C4-2B (cell line): ENCODE data around the gene KLHDC10.

Experiments used
- ZFX ChIP-seq: fragments of 450-650 bp; IDR thresholded peaks from 2 replicates; pipeline ENCODE4 v1.6.1; 2017
- TF ChIP-seq, protein P1 (sequence below): fragments of 450-650 bp; conservative IDR thresholded peaks from 2 replicates; pipeline ENCODE4 v1.5.1; 2017; ENCODE audit warnings: mild to moderate bottlenecking

DNA sequence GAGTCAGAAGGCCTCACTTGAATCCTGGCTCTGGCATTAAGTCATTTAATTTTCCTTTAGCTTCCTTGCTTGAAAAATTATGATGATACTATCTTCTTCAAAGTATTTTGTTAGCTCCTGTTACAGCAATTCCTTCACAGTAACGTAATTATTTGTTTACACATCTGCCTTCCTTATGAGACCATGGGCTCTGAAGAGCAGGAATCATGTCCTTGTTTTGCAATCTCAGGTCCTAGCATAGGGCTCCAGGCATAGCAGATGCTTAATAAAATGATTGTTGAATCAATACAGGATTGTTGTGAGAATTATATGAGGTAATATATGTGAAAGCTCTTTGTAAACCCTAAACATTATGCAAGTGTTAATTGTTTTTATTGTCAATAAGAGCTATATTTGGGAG, 25.5 kb downstream of the KLHDC10 start:
- TF ChIP-seq, protein P1, sequence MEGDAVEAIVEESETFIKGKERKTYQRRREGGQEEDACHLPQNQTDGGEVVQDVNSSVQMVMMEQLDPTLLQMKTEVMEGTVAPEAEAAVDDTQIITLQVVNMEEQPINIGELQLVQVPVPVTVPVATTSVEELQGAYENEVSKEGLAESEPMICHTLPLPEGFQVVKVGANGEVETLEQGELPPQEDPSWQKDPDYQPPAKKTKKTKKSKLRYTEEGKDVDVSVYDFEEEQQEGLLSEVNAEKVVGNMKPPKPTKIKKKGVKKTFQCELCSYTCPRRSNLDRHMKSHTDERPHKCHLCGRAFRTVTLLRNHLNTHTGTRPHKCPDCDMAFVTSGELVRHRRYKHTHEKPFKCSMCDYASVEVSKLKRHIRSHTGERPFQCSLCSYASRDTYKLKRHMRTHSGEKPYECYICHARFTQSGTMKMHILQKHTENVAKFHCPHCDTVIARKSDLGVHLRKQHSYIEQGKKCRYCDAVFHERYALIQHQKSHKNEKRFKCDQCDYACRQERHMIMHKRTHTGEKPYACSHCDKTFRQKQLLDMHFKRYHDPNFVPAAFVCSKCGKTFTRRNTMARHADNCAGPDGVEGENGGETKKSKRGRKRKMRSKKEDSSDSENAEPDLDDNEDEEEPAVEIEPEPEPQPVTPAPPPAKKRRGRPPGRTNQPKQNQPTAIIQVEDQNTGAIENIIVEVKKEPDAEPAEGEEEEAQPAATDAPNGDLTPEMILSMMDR = no peak
- no peak for TF ChIP-seq ZFX
